ENCODE data around the gene LRRC4C. TPM values are rescaled to one million over a fixed set of nuclear protein-coding genes. Genes with fewer than 3 reads are reported as not detected.

The LRRC4C gene
- polyA plus RNA-seq (2014; cell fraction: cytosol; rRNA removed) = 4.3 and 4.8 TPM in 2 replicates
- polyA plus RNA-seq (2014; cell fraction: nucleus; rRNA removed) = 1.3 and 2.0 TPM in 2 replicates

GRCh38 chr11:41459465-41460401 lies at the start of gene LRRC4C:
LRRC4C (minus strand) TSS chr11:41459652.
- peak; percentile 44 for DNase-seq (ENCODE audit: low spot score)

DNA sequence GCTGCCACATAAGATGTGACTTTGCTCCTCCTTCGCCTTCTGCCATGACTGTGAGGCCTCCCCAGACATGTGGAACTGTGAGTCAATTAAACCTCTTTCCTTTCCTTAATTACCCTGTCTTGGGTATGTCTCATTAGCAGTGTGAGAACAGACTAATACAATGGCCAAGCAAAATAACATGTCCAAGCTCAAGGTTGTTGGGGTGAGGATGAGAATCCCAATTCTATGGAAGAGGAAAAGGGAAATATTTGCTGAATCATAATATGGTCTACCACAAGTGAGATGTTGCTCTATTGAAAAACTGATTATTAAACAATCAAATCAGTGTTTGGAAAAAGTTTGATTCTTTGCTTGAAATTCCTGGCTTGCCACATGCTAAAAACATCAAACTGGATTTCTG lies 48.7 kb upstream of the LRRC4C start:
- no peak for DNase-seq (ENCODE audit: low spot score)

DNA sequence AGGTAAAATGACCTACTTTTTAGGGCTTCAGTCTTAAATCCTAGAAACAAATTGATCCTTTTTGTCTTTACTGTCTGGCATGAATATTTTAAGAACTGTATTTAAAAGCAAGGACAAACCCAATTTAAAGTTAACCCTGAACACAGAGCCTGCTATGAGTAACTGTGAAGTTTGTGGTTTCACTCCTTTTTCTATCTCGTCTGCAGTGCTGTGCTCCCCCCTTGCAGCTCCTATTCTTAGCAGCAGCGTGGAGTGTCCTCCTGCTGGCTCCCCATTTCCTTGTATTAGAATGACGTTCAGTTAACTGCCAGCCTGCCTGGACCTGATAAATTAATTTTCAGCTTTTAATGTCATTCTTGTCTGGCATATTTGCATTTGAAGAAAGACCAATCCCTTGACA lies 40.0 kb upstream of the LRRC4C start:
- no peak for DNase-seq (ENCODE audit: low spot score)

GRCh38 chr11:41498726-41499125 lies 39.3 kb upstream of the LRRC4C start:
- no peak for DNase-seq (ENCODE audit: low spot score)

DNA sequence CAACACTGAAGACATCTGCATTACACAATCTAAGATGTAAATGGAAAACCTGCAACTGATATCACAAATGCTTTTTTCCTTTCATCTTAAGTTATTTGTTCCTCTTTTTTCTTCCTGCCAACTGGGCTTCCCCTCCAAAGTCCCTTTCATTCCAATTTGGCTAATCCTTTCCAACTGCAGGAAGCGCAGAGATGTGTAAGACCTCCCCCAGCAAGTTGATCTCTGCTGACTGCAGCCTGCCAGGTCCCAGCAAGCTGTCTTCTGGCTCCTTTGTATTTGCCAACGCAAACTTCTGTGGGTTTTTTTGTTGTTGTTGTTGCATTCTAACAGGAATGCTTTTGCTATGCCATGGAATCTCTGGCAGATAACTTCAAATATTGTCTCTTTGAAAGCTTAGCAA lies 38.5 kb upstream of the LRRC4C start:
- no peak for DNase-seq (ENCODE audit: low spot score)

- DNase-seq (ENCODE audit: low spot score) = no peak
Observed at GRCh38 chr11:41494716-41495115, 35.3 kb upstream of the LRRC4C start.

DNA sequence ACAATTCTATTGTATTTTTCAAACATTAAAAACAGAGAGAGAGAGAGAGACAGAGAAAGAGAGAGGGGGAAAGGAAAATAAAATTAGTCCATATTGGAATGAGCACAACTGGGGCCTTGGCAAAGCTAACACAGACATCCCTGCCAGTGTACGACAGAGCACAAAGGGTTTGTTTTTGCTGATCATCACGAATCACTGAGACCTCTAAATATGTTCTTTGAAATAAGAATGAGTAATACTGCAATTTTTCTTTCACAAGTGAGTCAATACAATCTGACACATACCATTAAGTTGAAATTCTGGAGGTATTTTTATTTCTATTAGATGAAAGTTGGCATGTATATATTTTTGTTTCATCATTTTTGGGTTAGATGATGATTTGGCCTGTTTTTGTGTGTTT lies 27.0 kb upstream of the LRRC4C start:
- no peak for DNase-seq (ENCODE audit: low spot score)

GRCh38 chr11:41483956-41484355 lies 24.5 kb upstream of the LRRC4C start:
- no peak for DNase-seq (ENCODE audit: low spot score)

- no peak for DNase-seq (ENCODE audit: low spot score)
Observed at GRCh38 chr11:41479179-41479578, 19.7 kb upstream of the LRRC4C start.

GRCh38 chr11:41461057-41461681 lies 1.7 kb upstream of the LRRC4C start:
- peak; percentile 21 for DNase-seq (ENCODE audit: low spot score)

GRCh38 chr11:41458641-41459040 lies 811 bp downstream of the LRRC4C start:
- DNase-seq (ENCODE audit: low spot score) = no peak

GRCh38 chr11:41458154-41458553 lies 1.3 kb downstream of the LRRC4C start:
- no peak for DNase-seq (ENCODE audit: low spot score)

- no peak for DNase-seq (ENCODE audit: low spot score)
Observed at GRCh38 chr11:41457216-41458014, 2.0 kb downstream of the LRRC4C start.

DNA sequence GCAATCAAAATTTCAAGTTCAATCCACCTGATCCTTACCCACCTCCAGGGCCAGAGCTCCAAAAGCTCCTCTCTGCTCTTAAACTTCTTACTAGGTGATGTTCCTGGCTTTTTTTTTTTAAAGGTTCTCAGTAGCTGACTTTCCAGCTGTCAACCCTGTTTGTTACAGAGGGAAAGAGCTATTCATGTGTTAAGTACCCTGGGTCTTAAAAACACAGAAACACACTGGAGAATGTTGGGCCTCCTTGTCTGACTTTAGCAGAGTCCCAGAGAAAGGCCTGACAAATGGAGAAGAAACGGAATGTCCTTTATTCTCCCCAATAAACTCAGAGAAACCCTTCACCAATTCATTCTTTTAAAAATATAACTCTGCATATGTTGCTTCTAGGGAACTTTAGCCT lies 3.2 kb downstream of the LRRC4C start:
- no peak for DNase-seq (ENCODE audit: low spot score)

DNA sequence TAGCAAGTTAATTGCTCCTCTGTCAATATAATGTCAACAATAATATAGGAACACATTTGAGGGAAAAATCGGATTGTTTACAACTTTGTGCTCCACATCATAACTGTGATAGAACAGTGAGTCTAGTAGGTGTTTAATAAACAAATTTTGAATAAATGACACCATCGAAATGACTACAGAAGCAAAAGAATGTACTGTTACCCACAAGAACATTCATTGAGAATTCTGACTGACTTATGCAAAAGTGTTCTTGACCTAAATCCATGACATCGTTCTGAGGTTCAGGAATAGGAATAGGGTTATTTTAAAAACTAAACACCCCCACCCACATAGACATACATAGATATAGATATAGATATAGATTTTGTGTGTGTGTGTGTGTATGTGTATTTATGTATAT lies 8.4 kb downstream of the LRRC4C start:
- DNase-seq (ENCODE audit: low spot score) = no peak

GRCh38 chr11:41449483-41450050 lies 9.9 kb downstream of the LRRC4C start:
- DNase-seq (ENCODE audit: low spot score) = no peak

GRCh38 chr11:41446566-41446965 lies 12.9 kb downstream of the LRRC4C start:
- no peak for DNase-seq (ENCODE audit: low spot score)

DNA sequence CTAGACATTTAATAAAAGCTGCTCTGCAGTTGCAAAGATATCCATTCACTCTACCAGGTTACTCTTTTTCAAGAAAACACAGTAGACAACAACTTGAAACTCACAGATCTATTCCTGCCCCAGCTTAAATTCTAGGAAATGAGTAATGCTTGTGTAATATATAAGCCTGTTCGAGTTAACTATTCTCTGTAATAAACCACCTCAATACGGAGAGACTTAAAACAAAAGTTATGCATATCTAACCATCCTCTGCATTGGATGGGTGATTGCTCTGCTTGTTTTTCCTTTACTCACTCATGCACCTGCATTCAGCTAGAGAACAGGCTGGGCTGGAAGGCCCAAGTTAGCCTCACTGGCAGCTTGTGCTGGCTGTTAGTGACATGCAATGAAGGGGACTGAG lies 13.3 kb downstream of the LRRC4C start:
- no peak for DNase-seq (ENCODE audit: low spot score)

GRCh38 chr11:41437006-41437490 lies 22.4 kb downstream of the LRRC4C start:
- DNase-seq (ENCODE audit: low spot score) = no peak

GRCh38 chr11:41435531-41435930 lies 23.9 kb downstream of the LRRC4C start:
- DNase-seq (ENCODE audit: low spot score) = no peak

DNA sequence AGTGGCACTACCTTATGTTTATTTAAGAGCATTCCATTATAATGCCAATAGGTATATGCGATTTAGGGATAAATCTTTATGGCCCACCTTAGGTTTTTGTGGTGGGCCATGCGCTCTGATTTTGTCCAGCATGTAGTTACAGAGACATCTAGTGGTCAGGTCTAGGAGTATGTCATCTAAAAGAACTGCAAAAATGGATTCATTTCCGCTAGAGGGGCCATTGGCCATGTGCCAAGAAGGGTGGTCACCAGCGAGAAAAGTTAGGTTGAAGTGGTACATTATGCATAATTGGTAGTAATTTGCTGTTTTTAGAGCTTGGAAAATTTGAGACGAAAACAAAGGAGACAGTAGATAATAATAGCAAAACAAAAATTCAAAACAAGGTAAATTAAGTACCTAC lies 27.7 kb downstream of the LRRC4C start:
- DNase-seq (ENCODE audit: low spot score) = peak; percentile 37
